NCI-H1048 (cell line): ENCODE results near the gene LAMC2.
"Not testable (repeated sequence)": the region's sequence is repeated elsewhere in the genome, so short reads cannot be mapped to it uniquely, and the experiment has no call there.

ENCODE experiments used
- DNase-seq: peaks from one replicate; lab custom pipeline; 2025; lab: John Stamatoyannopoulos, UW

LAMC2 gene

DNA sequence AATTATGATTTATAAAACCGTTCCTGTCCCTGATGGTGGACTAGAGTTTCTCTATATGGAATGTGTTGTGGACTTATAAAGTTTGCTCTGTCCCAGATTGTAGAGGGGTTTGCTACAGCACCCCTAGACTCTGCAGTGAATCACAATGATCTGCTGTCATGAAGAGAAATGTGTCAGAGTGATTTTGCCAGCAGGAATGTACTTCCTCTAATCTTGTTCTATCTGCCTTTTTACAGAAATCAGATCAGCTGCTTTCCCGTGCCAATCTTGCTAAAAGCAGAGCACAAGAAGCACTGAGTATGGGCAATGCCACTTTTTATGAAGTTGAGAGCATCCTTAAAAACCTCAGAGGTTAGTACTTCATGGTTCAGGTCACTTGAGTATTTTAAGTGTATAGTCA is 52.0 kb downstream of the LAMC2 start:
- no peak for DNase-seq

DNA sequence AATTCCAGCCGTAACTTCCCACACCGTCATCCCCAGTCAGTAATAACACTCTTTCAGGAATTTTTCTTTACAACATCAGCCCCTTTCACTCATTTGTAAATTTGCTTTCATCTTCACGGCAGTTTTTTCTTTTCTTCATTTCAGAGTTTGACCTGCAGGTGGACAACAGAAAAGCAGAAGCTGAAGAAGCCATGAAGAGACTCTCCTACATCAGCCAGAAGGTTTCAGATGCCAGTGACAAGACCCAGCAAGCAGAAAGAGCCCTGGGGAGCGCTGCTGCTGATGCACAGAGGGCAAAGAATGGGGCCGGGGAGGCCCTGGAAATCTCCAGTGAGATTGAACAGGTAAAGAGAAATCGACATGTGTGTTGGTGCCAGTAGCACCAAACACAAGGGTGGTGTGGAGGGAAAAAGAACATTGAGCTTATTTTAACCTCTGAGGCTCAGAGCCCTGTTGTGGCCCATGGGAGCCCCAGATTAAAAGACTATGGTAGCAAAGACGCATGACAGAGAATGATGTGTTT is 53.2 kb downstream of the LAMC2 start:
- no peak for DNase-seq

GRCh38 chr1:183239793-183240525 is 53.9 kb downstream of the LAMC2 start:
- no peak for DNase-seq

GRCh38 chr1:183240526-183240825 is 54.4 kb downstream of the LAMC2 start:
- DNase-seq = no peak

DNA sequence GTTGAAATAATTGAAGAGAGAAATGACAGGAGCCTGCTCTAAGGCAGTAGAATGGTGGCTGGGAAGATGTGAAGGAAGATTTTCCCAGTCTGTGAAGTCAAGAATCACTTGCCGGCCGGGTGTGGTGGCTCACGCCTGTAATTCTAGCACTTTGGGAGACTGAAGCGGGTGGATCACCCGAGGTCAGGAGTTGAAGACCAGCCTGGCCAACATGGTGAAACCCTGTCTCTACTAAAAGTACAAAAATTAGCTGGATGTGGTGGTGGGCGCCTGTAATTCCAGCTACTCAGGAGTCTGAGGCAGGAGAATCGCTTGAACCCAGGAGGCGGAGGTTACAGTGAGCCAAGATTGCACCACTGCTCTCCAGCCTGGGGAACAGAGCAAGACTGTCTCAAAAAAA is 54.8 kb downstream of the LAMC2 start:
- DNase-seq = not testable (repeated sequence)

DNA sequence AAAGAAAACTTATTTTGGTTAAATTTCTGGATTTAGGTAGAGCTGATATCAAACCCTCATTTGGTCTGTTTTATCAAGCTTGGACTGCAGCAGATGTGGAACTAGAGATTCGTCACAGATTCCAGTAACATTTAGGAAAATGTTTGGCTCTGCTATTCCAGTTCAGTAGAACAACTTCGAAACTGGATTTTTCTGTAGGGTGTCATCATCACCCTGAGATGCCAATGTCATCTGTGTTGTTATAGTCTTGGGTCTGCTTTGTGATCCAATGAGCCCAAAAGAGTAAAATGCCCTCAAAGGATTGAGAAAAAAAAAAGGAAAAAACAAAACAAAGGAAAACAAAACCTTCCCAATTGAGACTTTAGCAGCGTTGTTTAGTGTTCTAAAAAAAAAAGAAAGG is 55.4 kb downstream of the LAMC2 start:
- no peak for DNase-seq

DNA sequence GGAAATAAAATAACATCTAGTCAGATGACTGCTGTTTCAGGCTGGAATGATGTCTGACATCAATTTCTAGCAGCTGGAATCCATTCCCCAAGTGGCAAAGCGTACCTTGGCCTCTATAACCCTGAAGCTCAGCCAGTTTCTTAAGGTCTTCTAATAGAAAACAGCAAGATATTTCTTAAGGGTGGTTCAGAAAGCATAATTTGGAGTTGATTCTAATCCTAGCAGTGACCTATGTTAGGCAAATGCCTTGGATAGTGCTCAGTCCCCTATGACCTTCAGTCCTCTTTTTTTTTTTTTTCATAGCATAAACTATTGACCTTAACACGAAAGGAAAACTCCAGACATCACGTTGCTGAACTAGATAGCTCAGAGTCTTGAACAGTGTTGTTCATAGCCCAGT is 56.5 kb downstream of the LAMC2 start:
- DNase-seq = no peak

DNA sequence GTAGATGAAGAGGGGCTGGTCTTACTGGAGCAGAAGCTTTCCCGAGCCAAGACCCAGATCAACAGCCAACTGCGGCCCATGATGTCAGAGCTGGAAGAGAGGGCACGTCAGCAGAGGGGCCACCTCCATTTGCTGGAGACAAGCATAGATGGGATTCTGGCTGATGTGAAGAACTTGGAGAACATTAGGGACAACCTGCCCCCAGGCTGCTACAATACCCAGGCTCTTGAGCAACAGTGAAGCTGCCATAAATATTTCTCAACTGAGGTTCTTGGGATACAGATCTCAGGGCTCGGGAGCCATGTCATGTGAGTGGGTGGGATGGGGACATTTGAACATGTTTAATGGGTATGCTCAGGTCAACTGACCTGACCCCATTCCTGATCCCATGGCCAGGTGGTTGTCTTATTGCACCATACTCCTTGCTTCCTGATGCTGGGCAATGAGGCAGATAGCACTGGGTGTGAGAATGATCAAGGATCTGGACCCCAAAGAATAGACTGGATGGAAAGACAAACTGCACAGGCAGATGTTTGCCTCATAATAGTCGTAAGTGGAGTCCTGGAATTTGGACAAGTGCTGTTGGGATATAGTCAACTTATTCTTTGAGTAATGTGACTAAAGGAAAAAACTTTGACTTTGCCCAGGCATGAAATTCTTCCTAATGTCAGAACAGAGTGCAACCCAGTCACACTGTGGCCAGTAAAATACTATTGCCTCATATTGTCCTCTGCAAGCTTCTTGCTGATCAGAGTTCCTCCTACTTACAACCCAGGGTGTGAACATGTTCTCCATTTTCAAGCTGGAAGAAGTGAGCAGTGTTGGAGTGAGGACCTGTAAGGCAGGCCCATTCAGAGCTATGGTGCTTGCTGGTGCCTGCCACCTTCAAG is 57.3 kb downstream of the LAMC2 start:
- DNase-seq = no peak

- DNase-seq = no peak
These were observed 58.4 kb downstream of the LAMC2 start for GRCh38 chr1:183244466-183244865.

DNA sequence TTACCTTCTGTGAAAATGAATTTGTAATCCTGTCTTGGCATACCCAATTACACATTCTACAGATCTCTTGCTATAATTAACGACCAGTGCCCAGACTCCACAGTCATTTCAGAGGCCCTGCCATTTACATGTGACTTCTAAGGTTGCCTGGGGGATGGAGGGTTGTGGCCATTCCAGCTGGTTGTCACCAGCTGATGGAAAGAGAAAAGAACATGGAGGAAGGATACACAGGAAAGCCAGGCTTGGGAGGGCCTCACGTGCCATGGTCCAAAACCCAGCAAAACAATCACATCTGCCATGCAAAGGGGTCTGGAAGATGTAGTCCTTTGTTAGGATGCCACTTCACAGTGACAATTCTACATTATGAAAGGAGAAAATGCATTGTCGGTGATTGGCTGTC is 59.3 kb downstream of the LAMC2 start:
- no peak for DNase-seq

- no peak for DNase-seq
These were observed 60.4 kb downstream of the LAMC2 start for GRCh38 chr1:183246436-183246835.

DNA sequence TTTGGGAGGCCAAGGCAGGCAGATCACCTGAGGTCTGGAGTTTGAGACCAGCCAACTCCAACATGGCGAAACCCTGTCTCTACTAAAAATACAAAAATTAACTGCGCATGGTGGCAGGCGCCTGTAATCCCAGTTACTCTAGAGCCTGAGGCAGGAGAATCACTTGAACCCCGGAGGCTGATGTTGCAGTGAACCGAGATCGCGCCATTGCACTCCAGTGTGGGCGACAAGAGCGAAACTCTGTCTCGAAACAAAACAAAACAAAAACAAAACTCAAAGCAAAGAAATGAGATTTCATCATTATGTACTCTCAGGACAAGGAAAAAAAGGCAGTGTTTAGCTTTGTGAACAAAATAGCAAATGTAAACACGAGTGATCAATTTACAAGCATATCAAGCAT is 61.0 kb downstream of the LAMC2 start:
- no peak for DNase-seq

GRCh38 chr1:183247484-183247883 is 61.4 kb downstream of the LAMC2 start:
- DNase-seq = no peak

GRCh38 chr1:183247931-183248330 is 61.9 kb downstream of the LAMC2 start:
- DNase-seq = no peak

- DNase-seq = no peak
These were observed 63.1 kb downstream of the LAMC2 start for GRCh38 chr1:183248989-183249691.

GRCh38 chr1:183249941-183250452 is 63.9 kb downstream of the LAMC2 start:
- DNase-seq = no peak

DNA sequence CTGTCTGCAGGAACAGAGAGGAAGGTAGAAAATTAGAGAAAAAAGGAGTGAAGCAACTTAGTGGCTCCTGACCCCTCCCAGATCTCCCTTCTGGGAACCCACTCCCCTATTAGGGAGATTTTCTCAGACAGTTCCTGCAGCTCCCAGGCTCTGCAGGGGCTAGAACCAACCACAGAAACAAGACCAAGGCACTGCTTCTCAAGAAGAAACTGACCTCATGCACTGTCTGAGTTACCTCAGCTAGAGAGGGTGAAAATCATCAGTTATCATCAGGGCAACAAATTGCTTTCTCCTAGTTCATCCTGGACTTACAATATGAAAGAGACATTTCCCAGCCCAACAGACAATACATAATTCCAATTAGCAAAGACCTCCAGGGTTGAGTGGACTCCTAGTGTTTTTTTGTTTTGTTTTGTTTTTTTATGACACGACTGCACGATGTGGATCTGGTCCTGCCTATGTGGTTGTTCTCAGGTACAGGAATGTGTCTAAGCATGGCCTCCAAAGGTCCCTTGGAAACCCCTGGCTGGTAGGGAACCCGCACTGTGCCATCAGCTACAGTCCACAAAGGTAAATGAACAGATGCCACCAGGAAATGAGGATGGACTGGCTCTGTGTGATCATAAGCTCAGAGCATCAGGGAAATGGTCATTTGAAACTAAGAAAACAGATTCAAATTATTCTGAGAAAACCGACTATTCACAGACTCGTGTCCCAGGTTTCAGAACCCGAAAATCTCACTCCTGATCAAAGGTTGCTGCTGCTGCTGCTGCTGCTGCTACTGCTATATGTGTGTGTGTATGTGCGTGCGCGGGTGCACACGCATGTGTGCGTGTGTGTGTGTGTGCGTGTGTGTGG is 65.3 kb downstream of the LAMC2 start:
- no peak for DNase-seq

DNA sequence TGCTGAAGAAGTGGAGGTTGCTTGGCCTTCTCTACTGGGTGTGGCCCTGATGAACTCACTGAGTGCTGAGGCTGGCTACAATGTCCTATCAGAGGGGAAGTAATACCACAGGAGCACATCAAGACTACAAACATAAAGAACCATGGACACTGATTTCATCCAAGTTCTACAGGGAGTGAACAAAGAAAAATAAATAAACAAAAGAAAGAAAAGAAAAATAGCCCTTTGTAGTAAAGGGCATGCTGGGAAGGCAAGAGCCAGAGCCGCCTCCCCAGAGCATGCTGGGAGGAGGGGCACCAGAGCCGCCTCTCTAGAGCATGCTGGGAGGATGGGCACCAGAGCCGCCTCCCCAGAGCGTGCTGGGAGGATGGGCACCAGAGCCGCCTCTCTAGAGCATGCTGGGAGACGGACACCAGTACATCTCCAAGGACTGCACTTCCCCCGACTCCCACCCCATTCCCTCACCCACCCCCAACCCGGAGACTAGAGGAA is 65.9 kb downstream of the LAMC2 start:
- DNase-seq = no peak

GRCh38 chr1:183255073-183255472 is 69.0 kb downstream of the LAMC2 start:
- DNase-seq = no peak

GRCh38 chr1:183259924-183260323 is 73.9 kb downstream of the LAMC2 start:
- no peak for DNase-seq

DNA sequence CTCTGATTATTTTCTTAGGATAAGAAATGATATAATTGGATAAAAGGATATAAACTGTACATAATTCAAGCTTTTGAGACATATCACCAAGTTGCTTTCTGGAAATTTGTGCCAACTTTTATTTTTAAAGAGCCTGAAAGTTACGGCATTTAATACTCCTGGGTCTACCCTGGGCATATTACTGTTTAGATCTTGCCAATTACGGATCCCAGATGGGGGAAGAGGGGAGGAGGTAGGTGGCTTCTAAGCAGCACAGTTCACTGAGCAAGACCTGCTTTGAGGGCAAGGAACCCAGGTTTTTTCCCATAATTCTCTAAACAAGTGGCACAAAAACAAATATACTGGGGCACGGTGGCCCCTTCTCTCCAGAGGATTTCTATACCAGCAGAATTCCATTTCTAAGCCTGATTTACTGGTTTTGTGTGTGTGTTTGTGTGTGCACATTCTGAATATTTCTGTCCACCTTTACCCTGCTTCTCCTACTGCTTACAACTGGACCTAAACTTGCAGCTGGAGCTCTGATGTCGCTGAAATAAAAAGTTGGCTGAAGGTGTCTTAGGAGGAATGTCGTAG is 76.7 kb downstream of the LAMC2 start:
- DNase-seq = no peak
